GM12874 (cell line): Measurements from ENCODE around the gene GRIK3.

Experiments
- TF ChIP-seq, protein P1 (sequence below): IDR thresholded peaks from 2 replicates; pipeline ENCODE4 v1.5.1; 2011; ENCODE audit warnings: low read depth, mild to moderate bottlenecking, control low read depth, low read length, moderate library complexity; ENCODE audit not compliant: insufficient read depth

GRIK3 gene

DNA sequence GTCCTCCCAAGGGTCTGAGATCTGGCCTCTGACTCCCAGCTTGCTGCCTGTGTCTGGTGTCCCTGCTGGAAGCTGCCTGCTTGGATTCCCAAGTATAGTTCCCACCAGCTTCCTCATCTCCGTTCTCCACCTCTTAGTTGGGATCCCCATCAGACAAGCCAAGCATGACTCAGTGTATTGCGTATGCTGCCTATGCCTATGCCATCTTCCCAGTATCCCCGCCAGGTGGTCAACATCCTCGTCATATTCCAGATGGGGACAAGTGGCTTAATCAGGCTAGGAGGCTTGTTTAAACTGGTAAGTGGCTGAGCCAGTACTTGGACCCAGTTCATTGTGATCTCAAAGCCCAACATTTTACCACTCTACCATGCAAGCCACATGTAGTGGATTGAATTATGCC lies 204.4 kb downstream of the GRIK3 start:
- TF ChIP-seq, protein P1, sequence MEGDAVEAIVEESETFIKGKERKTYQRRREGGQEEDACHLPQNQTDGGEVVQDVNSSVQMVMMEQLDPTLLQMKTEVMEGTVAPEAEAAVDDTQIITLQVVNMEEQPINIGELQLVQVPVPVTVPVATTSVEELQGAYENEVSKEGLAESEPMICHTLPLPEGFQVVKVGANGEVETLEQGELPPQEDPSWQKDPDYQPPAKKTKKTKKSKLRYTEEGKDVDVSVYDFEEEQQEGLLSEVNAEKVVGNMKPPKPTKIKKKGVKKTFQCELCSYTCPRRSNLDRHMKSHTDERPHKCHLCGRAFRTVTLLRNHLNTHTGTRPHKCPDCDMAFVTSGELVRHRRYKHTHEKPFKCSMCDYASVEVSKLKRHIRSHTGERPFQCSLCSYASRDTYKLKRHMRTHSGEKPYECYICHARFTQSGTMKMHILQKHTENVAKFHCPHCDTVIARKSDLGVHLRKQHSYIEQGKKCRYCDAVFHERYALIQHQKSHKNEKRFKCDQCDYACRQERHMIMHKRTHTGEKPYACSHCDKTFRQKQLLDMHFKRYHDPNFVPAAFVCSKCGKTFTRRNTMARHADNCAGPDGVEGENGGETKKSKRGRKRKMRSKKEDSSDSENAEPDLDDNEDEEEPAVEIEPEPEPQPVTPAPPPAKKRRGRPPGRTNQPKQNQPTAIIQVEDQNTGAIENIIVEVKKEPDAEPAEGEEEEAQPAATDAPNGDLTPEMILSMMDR: no peak

DNA sequence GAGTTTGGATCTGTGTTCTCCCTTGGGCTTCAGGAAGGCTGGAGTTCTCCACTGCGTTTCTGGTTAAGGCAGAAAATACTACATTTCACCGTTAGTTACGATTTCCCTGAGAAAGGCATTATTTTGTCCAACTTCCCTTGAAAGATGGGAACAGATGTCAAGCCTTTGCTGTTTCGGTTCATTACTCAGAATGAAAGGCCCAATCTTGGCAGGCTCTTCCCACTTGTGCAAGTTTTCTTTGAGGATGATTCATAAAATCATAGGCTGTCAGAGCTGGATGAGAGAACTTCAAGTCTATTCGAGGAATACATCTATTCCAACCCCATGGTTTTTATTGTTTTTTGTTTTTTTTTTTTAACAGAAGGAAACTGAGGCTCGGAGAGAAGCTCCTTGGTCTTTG lies 205.2 kb downstream of the GRIK3 start:
- TF ChIP-seq, protein P1: no peak

DNA sequence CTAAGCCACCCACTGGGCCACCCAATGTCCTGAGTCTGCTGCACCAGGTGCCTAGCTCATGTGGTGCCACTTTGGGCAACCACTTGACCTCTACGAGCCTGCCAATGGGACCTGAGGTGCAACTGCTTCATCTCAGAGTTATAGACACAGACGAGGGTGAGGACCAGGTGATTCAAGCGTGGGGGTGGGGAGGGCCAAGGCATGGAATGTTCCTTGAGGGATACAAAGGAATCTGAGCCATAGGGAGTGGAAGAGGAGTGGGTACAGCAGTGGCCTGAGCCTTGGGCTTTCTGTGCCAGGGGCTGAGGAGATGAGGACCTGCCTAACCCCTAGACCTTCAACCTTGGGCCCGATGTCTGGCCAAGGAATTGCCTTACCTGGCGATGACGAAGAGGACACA lies 209.1 kb downstream of the GRIK3 start:
- TF ChIP-seq, protein P1: no peak

DNA sequence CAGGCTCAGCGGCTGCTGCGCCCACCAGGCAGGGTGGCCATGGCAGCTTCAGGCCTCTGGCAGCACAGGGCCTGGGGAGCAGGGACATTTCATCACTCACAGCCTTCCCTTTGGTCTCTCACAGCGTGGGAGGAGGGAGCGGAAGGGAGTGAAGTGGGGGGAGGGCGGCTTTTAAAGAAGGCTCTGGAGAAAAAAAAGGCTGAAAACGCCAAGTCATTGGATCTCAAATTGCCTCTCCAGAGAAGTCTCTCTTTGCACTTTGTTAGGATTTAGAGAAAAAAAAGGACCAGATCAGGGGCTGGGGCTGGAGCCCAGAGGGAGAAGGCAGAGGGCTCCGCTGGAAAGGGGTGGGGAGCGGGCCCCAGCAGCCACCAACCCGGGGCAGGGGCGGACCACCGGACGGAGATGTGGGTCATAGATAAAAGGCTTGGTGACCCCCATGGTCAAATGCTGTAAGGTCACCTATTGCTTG lies 209.9 kb downstream of the GRIK3 start:
- TF ChIP-seq, protein P1: no peak

DNA sequence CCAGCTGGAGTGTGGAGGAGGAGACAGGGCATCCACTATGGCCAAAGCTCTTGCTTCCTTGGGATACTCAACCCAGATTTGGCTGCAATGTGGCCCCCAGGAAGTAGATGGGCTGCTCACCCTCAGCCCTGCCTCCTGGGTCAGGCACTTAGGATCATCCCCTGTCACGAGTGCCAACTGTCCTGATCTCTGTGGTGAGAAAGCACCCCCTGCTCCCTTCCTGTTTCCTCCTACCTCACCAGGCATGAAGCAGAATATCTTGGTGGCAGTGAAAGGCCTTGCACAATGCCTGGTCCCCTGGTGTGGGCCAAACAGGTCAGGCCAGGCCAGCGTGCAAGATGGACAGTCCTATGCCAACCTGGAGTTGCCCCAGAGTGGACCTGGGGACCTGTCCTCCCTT lies 211.7 kb downstream of the GRIK3 start:
- TF ChIP-seq, protein P1: no peak

DNA sequence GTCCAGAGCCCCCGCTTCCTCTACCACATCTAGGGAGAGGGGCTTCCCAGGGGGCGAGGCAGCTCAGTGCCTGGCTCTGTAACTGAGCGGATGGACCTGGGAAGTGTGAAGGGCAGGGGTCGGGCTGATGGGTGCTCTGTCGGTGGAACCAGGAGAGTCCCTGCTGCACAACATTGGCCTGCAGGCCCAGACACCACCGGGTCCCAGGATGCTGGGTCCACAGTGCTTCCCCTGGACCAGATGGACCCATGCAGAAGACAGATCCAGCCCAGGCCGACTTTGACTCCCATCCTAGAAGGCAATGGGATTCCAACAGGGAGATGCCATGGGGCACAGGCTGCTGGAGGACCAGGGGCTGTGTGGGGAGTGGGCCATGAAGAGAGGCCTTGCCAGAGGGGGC lies 212.9 kb downstream of the GRIK3 start:
- TF ChIP-seq, protein P1: no peak

DNA sequence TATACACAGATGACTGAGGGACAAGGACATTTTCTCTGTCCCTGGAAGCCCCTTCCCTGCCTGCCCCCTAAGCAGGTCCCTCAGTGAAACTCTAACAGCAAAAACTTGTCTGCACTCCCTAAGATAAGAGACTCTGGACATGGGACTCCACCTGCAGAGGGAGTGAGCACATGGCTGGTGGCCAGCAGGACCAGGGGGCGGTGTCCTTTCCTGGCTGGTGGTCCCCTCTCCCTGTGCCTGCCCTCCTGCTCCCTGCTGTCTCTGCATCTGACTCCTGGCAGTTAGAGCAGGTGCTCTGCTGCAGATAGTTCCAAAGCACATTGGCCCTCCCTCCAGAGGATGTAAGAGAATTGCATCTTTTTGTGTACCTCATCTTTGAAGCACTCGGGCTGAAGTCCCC lies 215.5 kb downstream of the GRIK3 start:
- TF ChIP-seq, protein P1: no peak

DNA sequence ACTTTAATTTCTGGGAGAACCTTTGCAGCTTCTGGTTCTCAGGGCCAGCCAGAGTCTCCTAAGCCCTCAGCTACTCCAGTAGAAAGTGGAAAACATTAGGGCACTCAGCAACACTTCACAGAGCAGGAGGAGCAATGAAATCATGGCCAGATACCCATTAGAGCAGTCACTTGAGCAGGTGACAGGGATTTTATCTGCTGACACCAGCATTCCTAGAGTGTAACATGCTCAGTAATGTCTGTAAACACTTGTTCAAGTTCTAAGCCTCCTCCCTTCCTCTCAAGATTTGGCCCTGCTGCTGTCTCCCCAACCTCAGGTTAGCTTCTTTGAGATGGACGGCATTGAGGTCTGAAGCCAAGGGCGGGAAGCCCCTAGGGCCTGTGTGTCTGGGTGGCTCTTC lies 218.0 kb downstream of the GRIK3 start:
- TF ChIP-seq, protein P1: no peak
